Pons (tissue), 1 donor: Measurements from ENCODE around the gene RHOXF2.

Experiments
- DNase-seq: peaks from one replicate; pipeline ENCODE4 v3.0.0-alpha.2; 2016; ENCODE audit warnings: low spot score

The RHOXF2 gene

GRCh38 chrX:120200851-120201250 lies 42.4 kb downstream of the RHOXF2 start:
- no peak for DNase-seq

- DNase-seq = no peak
Measured at GRCh38 chrX:120205816-120206753, 47.7 kb downstream of the RHOXF2 start.

- peak; percentile 69 for DNase-seq
Measured at GRCh38 chrX:120207009-120207605, 48.7 kb downstream of the RHOXF2 start.

- peak; percentile 56 for DNase-seq
Measured at GRCh38 chrX:120213438-120214265, 55.2 kb downstream of the RHOXF2 start.
